Measurements from ENCODE around the gene OR52B6.

OR52B6 gene

DNA sequence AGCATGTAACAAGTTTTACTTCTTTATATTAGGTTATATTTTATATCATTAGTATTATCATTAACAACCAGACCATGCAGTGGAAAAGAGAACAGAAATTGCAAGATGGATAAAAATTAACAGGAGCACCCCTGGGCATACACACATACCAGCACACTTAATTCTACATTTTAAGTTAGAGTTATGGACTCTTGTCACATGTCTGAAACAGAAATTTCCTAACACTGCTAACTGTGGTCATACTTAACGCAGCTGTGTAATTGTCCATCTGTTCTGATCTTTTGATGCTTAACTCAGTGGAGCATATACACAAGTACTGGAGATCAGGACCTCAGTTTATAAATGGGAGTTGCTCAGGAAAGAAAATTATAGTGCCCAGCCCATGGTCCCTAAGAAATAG, 32.7 kb upstream of the OR52B6 start:
- POLR2A ChIA-PET: no interaction called here
- CTCF ChIA-PET: no interaction called here
- TF ChIP-seq, protein P1, sequence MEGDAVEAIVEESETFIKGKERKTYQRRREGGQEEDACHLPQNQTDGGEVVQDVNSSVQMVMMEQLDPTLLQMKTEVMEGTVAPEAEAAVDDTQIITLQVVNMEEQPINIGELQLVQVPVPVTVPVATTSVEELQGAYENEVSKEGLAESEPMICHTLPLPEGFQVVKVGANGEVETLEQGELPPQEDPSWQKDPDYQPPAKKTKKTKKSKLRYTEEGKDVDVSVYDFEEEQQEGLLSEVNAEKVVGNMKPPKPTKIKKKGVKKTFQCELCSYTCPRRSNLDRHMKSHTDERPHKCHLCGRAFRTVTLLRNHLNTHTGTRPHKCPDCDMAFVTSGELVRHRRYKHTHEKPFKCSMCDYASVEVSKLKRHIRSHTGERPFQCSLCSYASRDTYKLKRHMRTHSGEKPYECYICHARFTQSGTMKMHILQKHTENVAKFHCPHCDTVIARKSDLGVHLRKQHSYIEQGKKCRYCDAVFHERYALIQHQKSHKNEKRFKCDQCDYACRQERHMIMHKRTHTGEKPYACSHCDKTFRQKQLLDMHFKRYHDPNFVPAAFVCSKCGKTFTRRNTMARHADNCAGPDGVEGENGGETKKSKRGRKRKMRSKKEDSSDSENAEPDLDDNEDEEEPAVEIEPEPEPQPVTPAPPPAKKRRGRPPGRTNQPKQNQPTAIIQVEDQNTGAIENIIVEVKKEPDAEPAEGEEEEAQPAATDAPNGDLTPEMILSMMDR (IDR thresholded peaks at IDR 0.05; ENCODE audit: control extremely low read depth, extremely low read depth, low read depth, missing control alignments): no peak
- no peak for DNase-seq (ENCODE audit: extremely low spot score)

DNA sequence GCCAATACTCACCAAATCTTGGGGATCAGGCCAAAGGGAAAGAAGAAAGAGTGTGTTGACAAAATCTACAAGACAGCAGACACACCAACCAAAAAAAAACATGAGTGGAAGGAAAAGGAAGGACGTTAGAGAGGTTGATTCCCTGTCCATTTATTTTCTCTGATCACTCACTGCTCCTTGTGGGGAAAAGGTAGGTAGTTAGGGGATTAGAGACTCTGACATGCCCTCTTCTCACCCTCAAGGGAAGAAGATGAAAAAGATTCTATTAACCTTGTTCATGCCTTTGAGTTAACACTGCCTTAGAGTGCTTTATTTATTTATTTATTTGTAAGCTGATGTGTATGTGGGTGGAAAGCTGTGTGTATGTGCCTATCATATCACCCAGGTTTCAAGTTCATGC, 32.2 kb upstream of the OR52B6 start, which contains the start of gene OR52H1:
TSS of gene OR52H1 (minus strand) at position 101 of the 400 bp plus-strand sequence. CDS start 3,035 bp downstream, outside the sequence.
- ChIA-PET CTCF (no interaction called here), POLR2A (no interaction called here)
- no peak for DNase-seq (ENCODE audit: extremely low spot score)
- TF ChIP-seq, protein P1 (IDR thresholded peaks at IDR 0.05; ENCODE audit: control extremely low read depth, extremely low read depth, low read depth, missing control alignments): no peak

DNA sequence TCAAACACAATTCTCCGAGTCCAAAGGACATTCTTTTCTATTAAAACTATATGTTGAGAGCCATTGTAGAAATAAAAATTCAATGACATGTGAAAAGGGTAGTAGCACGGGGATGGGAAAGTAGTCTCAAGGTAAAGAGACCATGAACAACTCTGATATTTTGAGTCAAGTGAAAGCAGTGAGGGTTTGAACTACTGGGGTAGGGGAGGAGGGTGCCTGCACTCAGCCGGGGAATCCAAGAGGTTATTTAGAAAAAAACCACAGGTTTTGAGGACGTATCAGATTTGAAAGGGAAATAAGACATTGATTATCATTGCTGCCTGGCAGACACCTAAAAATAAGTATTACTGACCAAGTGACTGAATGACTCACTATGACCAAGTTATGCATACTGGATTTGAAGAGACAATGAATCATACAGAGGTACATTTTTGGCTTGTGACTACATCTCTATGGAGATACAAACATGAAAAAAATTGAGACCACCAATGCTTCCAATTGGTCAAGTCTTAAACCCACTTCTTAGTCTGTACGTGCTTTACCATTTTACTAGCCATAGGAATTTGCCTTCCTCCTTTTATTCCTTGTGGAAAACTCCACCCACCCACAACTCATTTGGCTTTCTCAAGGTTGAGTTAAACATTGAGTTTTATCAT, 30.1 kb upstream of the OR52B6 start:
- DNase-seq (ENCODE audit: extremely low spot score): no peak
- POLR2A ChIA-PET: no interaction called here
- TF ChIP-seq, protein P1 (IDR thresholded peaks at IDR 0.05; ENCODE audit: control extremely low read depth, extremely low read depth, low read depth, missing control alignments): no peak
- CTCF ChIA-PET: interaction anchor here (1.7 kb wide), 1 partner anchor 14 kb away, joined by 3 read pairs; no protein-coding TSS in a partner anchor

DNA sequence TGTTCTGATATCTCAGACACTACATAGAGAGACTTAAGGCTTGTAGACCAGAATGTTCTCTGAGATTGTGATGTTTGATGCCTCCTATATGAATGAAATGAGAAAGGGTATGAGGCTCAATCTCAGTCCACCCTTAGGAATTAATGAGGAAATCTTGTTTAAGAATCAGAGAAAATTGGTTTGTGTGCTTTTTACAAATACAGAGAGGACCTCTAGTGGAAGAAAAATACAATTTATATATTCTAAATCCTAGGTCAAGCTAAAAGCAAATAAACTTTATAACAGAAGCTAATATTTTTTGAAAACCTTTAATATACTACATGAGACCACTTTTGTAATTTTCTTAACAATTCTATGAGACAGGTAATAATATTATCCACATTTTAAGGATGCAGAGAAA, 27.3 kb upstream of the OR52B6 start:
- POLR2A ChIA-PET: no interaction called here
- TF ChIP-seq, protein P1 (IDR thresholded peaks at IDR 0.05; ENCODE audit: control extremely low read depth, extremely low read depth, low read depth, missing control alignments): no peak
- no peak for DNase-seq (ENCODE audit: extremely low spot score)
- CTCF ChIA-PET: no interaction called here

DNA sequence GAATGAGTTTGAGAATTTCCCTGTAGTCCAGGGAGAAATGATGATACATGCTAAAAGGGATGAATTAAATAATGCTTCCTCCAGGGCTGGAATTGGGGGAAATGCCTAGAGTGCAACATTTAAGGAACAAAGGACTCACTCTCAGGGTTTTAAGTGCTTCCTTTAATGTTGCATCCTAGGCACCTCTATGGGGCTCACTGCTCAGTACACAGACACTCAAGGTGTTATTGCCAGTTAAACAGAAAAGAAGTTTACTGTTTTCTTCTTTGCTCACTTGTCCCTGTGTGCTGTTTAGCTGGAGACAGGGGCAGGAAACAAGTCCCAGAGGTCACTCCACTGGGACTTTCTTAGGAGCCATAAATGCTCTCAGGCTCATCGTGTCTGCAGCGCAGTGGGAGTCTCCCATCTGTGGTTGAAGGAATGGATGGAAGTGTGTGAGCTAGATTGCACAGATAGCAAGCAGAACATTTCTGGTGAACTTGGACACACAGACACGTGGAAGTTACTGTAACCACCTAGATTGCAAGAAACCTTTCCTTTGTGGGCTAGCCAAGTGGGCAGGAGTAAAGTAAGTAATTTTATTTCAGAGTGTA, 24.0 kb upstream of the OR52B6 start:
- TF ChIP-seq, protein P1 (IDR thresholded peaks at IDR 0.05; ENCODE audit: control extremely low read depth, extremely low read depth, low read depth, missing control alignments): no peak
- ChIA-PET CTCF (interaction anchor here (1.8 kb wide), 1 partner anchor 21 kb away, joined by 4 read pairs; no protein-coding TSS in a partner anchor), POLR2A (no interaction called here)
- DNase-seq (ENCODE audit: extremely low spot score): no peak

DNA sequence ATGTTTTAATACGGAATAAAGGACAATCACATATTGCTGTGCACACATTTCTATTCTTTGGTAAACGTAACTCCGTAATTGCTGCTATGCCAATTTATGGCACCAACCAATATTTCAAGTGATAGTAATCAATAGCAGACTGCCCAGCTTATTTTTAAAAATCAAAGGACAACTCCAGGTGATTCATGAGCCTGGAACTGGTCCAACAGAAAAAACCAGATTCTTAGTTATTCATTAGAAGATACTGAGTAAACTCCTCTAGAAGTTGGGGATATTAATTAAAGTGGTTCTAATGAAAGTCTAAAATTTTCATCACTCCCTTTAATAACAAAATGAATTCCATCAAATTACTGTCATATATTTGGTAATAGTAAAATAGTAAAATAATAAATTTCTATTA, 22.9 kb upstream of the OR52B6 start:
- CTCF ChIA-PET: interaction anchor here (1.8 kb wide), 1 partner anchor 22 kb away, joined by 4 read pairs; no protein-coding TSS in a partner anchor
- no peak for DNase-seq (ENCODE audit: extremely low spot score)
- TF ChIP-seq, protein P1 (IDR thresholded peaks at IDR 0.05; ENCODE audit: control extremely low read depth, extremely low read depth, low read depth, missing control alignments): no peak
- POLR2A ChIA-PET: no interaction called here
